Endothelial cell of umbilical vein (primary cell): ENCODE measurements around the gene CCDC170. TPM values are rescaled to one million over a fixed set of nuclear protein-coding genes. Genes with fewer than 3 reads are reported as not detected.
A peak's percentile ranks its signal among the peaks of the same experiment; 100 is the strongest.

Experiments used
- BruUV-seq: library from RNA; stranded (reverse); fragments of 400-500 nt; replicated peaks from 2 replicates; lab custom pipeline; 2021; lab: Mats Ljungman, UMichigan
- CTCF ChIA-PET: fragments of 300-600, 350-600 bp; sonication (Branson Sonifier 250); formaldehyde crosslinking; loops from one replicate; lab custom pipeline; 2021; ENCODE audit warnings: antibody characterized with exemption, inconsistent platforms; lab: Charles Lee
- POLR2A ChIA-PET: fragments of 300-600, 350-600 bp; sonication (Branson Sonifier 250); formaldehyde crosslinking; loops from one replicate; lab custom pipeline; 2021; ENCODE audit warnings: antibody characterized with exemption, inconsistent platforms; lab: Charles Lee
- DNase-seq: peaks from one replicate; pipeline ENCODE4 v3.0.0-alpha.2; 2011; ENCODE audit warnings: low read depth, low spot score
- FAIRE-seq: peaks from 2 replicates; lab custom pipeline; 2011; peaks lifted over from hg19 to GRCh38; lab: Jason Lieb, UNC
- H2AFZ ChIP-seq: 2 replicates; pipeline ENCODE4 v1.6.0; 2012; ENCODE audit warnings: low read depth, low read length, control low read depth, inconsistent platforms
- H3K27ac ChIP-seq: 2 replicates; pipeline ENCODE4 v1.5.1; 2011; ENCODE audit warnings: low read depth, mild to moderate bottlenecking, control low read depth, low read length, moderate library complexity; ENCODE audit not compliant: insufficient read depth
- H3K27me3 ChIP-seq, 2 experiments: 2 replicates each; pipeline versions ENCODE4 v1.6.0 to v1.6.1; 2011; ENCODE audit warnings: low read length in 2 of 2, mixed read lengths in 1 of 2; ENCODE audit not compliant: control insufficient read depth in 2 of 2, insufficient read depth in 2 of 2
- H3K36me3 ChIP-seq, 2 experiments: 2 replicates in 1 of 2; 3 replicates in 1 of 2; pipeline ENCODE4 v1.5.1; 2011; ENCODE audit warnings: low read length in 2 of 2, mild to moderate bottlenecking in 1 of 2, moderate library complexity in 1 of 2; ENCODE audit not compliant: control insufficient read depth in 2 of 2, insufficient read depth in 2 of 2; ENCODE audit errors: extremely low read depth in 1 of 2
- H3K4me1 ChIP-seq: 3 replicates; pipeline ENCODE4 v1.5.1; 2011; ENCODE audit warnings: mild to moderate bottlenecking, low read length; ENCODE audit not compliant: control insufficient read depth, insufficient read depth; ENCODE audit errors: extremely low read depth
- H3K4me2 ChIP-seq: 2 replicates; pipeline ENCODE4 v1.6.1; 2011; ENCODE audit warnings: low read length, control low read depth, mixed read lengths; ENCODE audit not compliant: insufficient read depth
- H3K4me3 ChIP-seq, 3 experiments: fragments of 200-600 bp in 1 of 3; sonication (generic), shearing (Covaris generic) in 1 of 3; replicated peaks in 1 of 3; 2 replicates each; pipeline ENCODE4 v1.5.1; 2011 to 2016; ENCODE audit warnings: control low read depth in 3 of 3, low read length in 3 of 3, mild to moderate bottlenecking in 2 of 3, inconsistent platforms in 1 of 3, low read depth in 1 of 3, moderate library complexity in 1 of 3; ENCODE audit not compliant: insufficient read depth in 1 of 3
- H3K79me2 ChIP-seq: 2 replicates; pipeline ENCODE4 v1.6.0; 2012; ENCODE audit warnings: low read length, inconsistent platforms; ENCODE audit not compliant: control insufficient read depth, insufficient read depth
- H3K9ac ChIP-seq: replicated peaks from 2 replicates; pipeline ENCODE3; 2011; ENCODE audit warnings: low read length, control low read depth; ENCODE audit not compliant: insufficient read depth; ENCODE audit errors: extremely low read depth
- H3K9me1 ChIP-seq: replicated peaks from 3 replicates; pipeline ENCODE4 v1.6.0; 2011; ENCODE audit warnings: mild to moderate bottlenecking, low read length; ENCODE audit not compliant: control insufficient read depth, insufficient read depth; ENCODE audit errors: extremely low read depth
- H3K9me3 ChIP-seq: replicated peaks from 2 replicates; pipeline ENCODE4 v1.5.1; 2012; ENCODE audit warnings: low read length, inconsistent platforms; ENCODE audit not compliant: control insufficient read depth, insufficient read depth
- H4K20me1 ChIP-seq: replicated peaks from 2 replicates; pipeline ENCODE3; 2011; ENCODE audit warnings: mild to moderate bottlenecking, low read length; ENCODE audit not compliant: control insufficient read depth, insufficient read depth; ENCODE audit errors: extremely low read depth
- EZH2 ChIP-seq: IDR thresholded peaks from 2 replicates; pipeline ENCODE4 v1.6.1; 2012; ENCODE audit warnings: borderline replicate concordance, low read depth, mild to moderate bottlenecking, moderate library complexity, low read length, inconsistent platforms; ENCODE audit not compliant: severe bottlenecking
- FOS ChIP-seq: IDR thresholded peaks from 2 replicates; pipeline ENCODE4 v1.6.1; 2011; ENCODE audit warnings: mild to moderate bottlenecking, low read length, moderate library complexity, borderline replicate concordance; ENCODE audit not compliant: insufficient read depth
- GATA2 ChIP-seq: IDR thresholded peaks from 2 replicates; pipeline ENCODE4 v1.7.0; 2011; ENCODE audit warnings: low read depth, mild to moderate bottlenecking, moderate library complexity, mixed read lengths, low read length; ENCODE audit not compliant: insufficient read length, insufficient read depth
- JUN ChIP-seq: IDR thresholded peaks from 2 replicates; pipeline ENCODE4 v1.6.1; 2011; ENCODE audit warnings: borderline replicate concordance, low read depth; ENCODE audit not compliant: insufficient read length, insufficient read depth
- MYC ChIP-seq: IDR thresholded peaks from one replicate; pipeline ENCODE4 v1.6.1; 2011; ENCODE audit warnings: mild to moderate bottlenecking, low read depth, low read length
- POLR2A ChIP-seq: IDR thresholded peaks from 2 replicates; pipeline ENCODE4 v1.6.1; 2012; ENCODE audit warnings: low read depth, mild to moderate bottlenecking, control low read depth, low read length
- POLR2AphosphoS5 ChIP-seq: IDR thresholded peaks from 2 replicates; pipeline ENCODE4 v1.6.1; 2012; ENCODE audit warnings: low read depth, mild to moderate bottlenecking, control low read depth, low read length, moderate library complexity; ENCODE audit not compliant: insufficient read depth
- dilution Hi-C: fragments of 300-500 bp; cut with MboI; formaldehyde crosslinking; loops from one replicate; pipeline ENCODE4 v1.15.0; 2019; ENCODE audit warnings: low sequenced_read_pairs; ENCODE audit not compliant: extremely low pct_ligation_motif_present
- intact Hi-C: fragments of 100-400 bp; cut with micrococcal nuclease; formaldehyde crosslinking; loops from one replicate; pipeline ENCODE4 v1.10.0; 2022
- polyA plus RNA-seq, 4 experiments: library from polyadenylated mRNA; depleted of rRNA in 3 of 4; stranded (reverse) in 3 of 4; unstranded in 1 of 4; fragments of >200 nt; gene quantifications; 2 replicates each; pipeline versions ENCODE4 v1.2.1 to v1.2.3, GENCODE V29; 2011 to 2012; ENCODE audit warnings: missing spikeins in 1 of 4
- total RNA-seq: library from RNA; stranded (reverse); gene quantifications from 2 replicates; pipeline ENCODE4 v1.2.3, GENCODE V29; 2021
- TF ChIP-seq, protein P1 (sequence below), 2 donors: IDR thresholded peaks; 1 replicate in 1 of 2; 2 replicates in 1 of 2; pipeline ENCODE4 v1.5.1; 2011; ENCODE audit warnings: low read length in 2 of 2, mild to moderate bottlenecking in 2 of 2, moderate library complexity in 2 of 2, control low read depth in 1 of 2, inconsistent platforms in 1 of 2, low read depth in 1 of 2; ENCODE audit not compliant: insufficient read depth in 1 of 2; ENCODE audit errors: extremely low read depth in 1 of 2
- TF ChIP-seq, protein P2 (sequence below): IDR thresholded peaks from 2 replicates; pipeline ENCODE4 v1.6.1; 2011; ENCODE audit not compliant: insufficient read depth, insufficient read length

CCDC170 gene
- total and polyA plus RNA-seq, 2 donors (not counting 3 experiments of a cell fraction or from before 2014, with no cell fraction given): 0.07 to 0.21 TPM

DNA sequence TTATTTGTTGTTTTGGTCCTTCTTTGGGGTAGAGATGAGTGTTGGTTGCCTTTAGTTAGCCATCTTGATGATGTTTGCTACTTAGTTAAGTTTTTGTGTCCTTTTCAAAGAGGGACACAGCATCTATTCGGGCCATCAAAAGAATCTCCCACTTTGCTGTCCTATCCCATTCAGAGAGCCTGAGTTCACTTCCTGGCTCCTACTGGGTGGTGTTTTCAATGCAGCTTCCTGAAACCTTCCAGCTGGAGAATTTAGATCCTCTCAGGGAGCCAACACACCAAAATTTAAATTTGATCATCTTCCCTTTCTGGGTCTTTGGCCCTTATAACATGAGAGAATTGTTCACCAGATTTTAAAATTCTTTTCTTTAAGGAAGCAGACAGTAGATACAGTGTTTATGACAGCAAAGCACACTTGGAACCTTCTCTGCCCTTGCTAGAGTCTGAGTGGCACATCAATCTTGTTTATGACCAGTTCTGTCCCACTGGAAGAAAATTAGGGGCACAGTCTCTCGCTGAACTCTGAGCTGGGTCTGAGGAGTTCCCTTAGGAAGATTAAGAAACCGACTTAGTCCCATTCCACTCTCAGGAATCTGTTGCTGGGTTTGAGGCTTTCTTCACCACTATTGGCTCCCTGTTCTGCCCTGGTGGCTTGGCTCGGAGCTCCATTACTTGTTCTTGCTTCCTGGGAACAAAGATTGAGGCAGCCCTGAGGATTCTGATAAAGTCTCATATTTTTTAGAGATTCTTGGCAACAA is 115.5 kb downstream of the CCDC170 start:
- Histone ChIP-seq H3K9ac (no peak overlapping the region), H3K4me3 (no peak overlapping the region), H3K9me1 (no peaks in the 10 kb centered on the region), H3K4me2 (no peak overlapping the region), H3K9me3 (no peaks in the 10 kb centered on the region), H3K27ac (no peak overlapping the region), H3K79me2 (no peaks in the 10 kb centered on the region), H2AFZ (peak overlapping the region; percentile 80), H4K20me1 (no peaks in the 10 kb centered on the region), H3K4me1 (peaks cover 2% of the 10 kb centered on the region), H3K36me3 (no peaks in the 10 kb centered on the region), H3K27me3 (no peaks in the 10 kb centered on the region)
- BruUV-seq: no TSS peak
- no peak for TF ChIP-seq MYC
- no peak for TF ChIP-seq GATA2
- no peak for TF ChIP-seq POLR2AphosphoS5
- CTCF ChIA-PET: no interaction called here
- dilution Hi-C loops: no loop called here
- POLR2A ChIA-PET: no interaction called here
- FAIRE-seq: no peak
- intact Hi-C loops: no loop called here
- no peak for DNase-seq

DNA sequence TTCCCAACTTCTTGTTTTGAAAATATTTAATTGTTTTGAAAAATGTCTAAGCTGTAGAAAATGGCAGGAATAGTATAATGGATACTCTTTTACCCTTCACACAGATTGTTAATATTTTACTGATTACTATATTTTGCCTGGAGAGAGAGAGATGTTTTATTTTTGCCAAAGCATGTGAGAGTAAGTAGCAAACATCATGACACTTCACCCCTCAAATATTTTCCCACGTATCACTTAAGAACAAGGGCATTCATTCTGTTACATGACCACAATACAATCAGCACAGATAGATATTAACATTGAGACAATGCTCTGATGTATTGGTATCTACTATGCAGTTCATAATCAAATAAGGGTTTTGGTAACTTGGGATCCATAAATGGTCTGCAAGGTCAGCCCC is 116.5 kb downstream of the CCDC170 start:
- TF ChIP-seq MYC: no peak
- TF ChIP-seq POLR2A: no peak
- TF ChIP-seq, protein P1, sequence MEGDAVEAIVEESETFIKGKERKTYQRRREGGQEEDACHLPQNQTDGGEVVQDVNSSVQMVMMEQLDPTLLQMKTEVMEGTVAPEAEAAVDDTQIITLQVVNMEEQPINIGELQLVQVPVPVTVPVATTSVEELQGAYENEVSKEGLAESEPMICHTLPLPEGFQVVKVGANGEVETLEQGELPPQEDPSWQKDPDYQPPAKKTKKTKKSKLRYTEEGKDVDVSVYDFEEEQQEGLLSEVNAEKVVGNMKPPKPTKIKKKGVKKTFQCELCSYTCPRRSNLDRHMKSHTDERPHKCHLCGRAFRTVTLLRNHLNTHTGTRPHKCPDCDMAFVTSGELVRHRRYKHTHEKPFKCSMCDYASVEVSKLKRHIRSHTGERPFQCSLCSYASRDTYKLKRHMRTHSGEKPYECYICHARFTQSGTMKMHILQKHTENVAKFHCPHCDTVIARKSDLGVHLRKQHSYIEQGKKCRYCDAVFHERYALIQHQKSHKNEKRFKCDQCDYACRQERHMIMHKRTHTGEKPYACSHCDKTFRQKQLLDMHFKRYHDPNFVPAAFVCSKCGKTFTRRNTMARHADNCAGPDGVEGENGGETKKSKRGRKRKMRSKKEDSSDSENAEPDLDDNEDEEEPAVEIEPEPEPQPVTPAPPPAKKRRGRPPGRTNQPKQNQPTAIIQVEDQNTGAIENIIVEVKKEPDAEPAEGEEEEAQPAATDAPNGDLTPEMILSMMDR (IDR thresholded peaks at IDR 0.05; ENCODE audit: extremely low read depth in 1 of 2, insufficient read depth in 1 of 2, low read depth in 1 of 2, low read length in 2 of 2): no peak
- no peak for TF ChIP-seq GATA2
- no peak for TF ChIP-seq JUN
- TF ChIP-seq POLR2AphosphoS5: no peak
- no peak for TF ChIP-seq FOS
- TF ChIP-seq EZH2: no peak
- TF ChIP-seq, protein P2, sequence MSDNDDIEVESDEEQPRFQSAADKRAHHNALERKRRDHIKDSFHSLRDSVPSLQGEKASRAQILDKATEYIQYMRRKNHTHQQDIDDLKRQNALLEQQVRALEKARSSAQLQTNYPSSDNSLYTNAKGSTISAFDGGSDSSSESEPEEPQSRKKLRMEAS: no peak
- ChIA-PET POLR2A (no interaction called here), CTCF (no interaction called here)
- Histone ChIP-seq H3K9ac (no peak overlapping the region), H3K36me3 (no peaks in the 10 kb centered on the region), H3K9me1 (no peaks in the 10 kb centered on the region), H3K9me3 (no peaks in the 10 kb centered on the region), H3K27ac (no peak overlapping the region), H3K4me2 (no peak overlapping the region), H2AFZ (no peak overlapping the region), H4K20me1 (no peaks in the 10 kb centered on the region), H3K4me1 (peaks cover 2% of the 10 kb centered on the region), H3K4me3 (no peak overlapping the region), H3K79me2 (no peaks in the 10 kb centered on the region), H3K27me3 (peaks cover 0 to 2% of the 10 kb centered on the region in 2 experiments)
- BruUV-seq: no TSS peak
- intact Hi-C loops: no loop called here
- dilution Hi-C loops: no loop called here
- DNase-seq (no peak), FAIRE-seq (no peak)
